ENCODE data around the gene RGS7.
A peak's percentile ranks its signal among the peaks of the same experiment; 100 is the strongest.
"Not testable (repeated sequence)": the region's sequence is repeated elsewhere in the genome, so short reads cannot be mapped to it uniquely, and the experiment has no call there.

RGS7 gene

DNA sequence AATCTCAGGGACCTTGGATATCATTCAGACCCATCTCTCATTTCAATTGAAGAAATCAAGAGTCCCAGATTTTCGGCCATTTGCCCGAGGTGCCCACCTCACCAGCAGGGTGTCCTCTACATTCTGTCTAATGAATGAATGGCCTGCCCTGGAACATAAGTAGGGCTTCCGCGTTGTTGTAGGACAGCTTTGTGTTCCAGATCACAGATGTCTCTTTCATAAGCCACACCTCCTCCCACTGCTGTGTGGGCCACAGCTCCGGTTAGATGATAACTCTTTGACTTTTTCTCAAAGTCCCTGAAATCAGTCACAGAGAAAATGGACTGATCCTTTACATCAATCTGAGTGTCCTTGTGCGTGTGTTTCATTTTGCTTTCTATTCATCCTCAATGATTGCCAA, 144.4 kb downstream of the RGS7 start:
- no peak for DNase-seq (ENCODE audit: low spot score)

DNA sequence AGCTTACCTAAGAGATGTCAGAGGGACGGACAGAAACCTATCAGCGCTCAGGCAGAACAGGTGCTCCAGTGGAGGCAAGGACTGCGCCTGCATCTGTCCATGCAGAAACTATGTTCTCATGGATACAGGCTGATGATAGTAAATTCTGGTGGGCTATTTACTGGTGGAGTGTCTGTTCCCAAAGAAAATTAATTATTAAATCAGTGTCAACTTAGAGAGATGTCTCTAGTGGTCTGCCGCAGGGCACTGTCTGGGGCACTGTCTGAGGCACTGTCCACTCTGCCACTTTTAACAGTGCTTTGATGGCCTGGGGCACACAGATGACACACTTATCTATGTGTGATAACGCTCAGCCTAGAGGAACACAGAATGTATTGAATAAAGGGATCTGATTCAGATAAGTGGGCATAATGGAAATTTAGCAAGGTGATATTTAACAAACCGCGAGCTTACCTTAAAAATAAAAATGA, 148.1 kb downstream of the RGS7 start:
- DNase-seq (ENCODE audit: low spot score), result no peak

DNA sequence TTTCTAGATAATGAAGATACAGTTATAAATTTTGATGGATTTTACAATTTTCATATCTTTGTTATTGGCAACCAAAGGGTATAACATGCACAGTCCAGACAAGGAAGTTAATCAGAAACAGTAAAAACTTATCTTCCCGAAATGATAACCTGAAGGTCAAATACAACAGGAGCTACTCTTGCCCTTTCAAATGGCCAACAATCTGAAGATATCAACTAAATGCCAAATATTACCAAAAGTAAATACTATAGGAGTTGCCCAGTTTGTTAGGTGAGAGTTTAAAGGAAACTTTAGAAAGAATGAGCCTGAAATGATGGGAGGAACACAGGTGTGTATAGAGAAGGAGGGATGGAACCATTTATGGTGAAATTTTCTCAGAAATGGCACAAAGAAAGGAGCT, 153.2 kb downstream of the RGS7 start:
- DNase-seq (ENCODE audit: low spot score), result no peak

DNA sequence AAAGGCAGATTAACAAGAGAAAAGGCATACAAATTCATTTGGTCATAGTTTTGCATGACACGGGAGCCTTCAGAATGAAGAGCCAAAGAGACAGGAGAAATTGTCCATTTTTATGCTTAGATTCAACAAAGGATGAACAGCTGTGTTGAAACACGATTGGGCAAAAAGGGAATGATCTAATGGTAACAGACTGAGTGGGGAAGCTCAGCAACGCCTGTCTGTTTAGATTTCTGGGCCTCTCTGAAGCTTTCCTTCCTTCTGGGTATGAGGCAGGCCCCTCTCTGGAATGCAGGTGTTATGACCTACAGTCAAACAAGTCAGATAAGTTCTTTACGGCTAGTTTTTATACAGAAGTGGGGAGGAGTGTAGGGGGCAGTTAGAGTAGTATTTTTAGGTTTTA, 154.6 kb downstream of the RGS7 start:
- DNase-seq (ENCODE audit: low spot score), result no peak

DNA sequence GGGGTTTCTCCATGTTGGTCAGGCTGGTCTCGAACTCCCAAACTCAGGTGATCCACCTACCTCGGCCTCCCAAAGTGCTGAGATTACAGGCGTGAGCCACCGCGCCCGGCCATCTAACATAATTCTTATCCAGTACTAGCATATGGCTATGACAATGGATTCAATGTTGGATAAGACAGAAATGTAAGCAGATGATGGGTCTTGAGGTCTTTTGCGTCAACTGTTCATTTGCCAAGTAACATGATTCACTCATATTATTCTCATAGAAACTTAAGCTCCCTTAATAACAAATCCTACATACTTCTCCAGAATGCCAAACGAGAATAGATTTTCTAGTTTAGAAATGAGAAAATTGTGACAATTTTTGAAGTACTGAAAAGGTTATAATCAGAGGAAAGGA, 170.3 kb downstream of the RGS7 start:
- no peak for DNase-seq (ENCODE audit: low spot score)

DNA sequence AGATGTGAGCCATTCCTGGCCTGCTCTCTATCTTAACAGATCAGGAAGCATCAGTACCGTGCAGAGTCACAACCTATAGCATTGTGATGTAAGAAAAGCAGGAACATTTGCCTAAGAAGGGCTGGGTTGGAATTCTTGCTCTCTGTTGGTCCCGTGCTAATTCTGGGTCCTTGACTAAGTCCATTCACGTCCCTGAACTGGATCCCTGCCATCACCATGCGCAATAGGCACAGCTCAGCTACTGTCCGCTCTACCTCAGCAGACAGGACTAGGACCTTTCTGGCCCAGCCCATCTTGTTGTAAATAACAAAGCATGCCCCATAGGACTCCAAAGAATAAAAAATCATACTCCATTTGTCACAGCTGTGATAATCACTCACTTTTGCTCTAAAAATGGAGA, 175.0 kb downstream of the RGS7 start:
- no peak for DNase-seq (ENCODE audit: low spot score)

DNA sequence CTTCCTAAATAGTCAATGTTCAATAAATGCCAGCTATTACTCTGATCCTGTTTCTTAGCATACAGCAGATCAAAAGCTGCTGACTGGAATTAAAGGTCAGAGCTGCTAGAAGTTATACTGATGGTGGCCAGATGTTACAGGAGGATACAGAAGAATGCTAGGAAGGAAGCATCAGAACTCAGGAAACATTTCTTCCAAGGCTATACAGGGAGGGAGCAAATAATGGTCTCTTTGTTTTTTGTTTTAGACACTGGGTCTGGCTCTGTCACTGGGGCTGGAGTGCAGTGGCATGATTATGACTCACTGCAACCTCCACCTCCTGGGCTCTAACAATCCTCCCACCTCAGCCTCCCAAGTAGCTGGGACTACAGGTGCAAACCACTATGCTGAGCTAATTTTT, 175.5 kb downstream of the RGS7 start:
- DNase-seq (ENCODE audit: low spot score), result no peak

DNA sequence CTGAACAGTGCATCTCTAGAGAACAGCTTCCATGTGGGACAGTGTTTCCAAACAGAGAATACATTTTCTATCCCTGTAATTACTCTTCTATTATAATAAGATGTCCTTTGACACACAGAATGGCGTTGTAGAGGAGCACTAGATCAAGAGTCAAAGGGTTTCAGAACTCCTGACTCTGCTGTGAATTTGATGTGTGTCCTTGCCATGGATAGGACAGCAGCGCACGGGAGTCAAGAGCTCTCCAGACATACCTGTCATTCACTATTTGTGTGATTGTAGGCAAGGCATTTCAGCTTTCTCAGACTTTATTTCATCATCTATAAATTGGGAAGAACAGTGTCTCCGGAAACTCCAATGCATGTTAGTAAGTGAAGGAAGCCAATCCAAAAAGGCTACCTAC, 176.4 kb downstream of the RGS7 start:
- DNase-seq (ENCODE audit: low spot score), result no peak

DNA sequence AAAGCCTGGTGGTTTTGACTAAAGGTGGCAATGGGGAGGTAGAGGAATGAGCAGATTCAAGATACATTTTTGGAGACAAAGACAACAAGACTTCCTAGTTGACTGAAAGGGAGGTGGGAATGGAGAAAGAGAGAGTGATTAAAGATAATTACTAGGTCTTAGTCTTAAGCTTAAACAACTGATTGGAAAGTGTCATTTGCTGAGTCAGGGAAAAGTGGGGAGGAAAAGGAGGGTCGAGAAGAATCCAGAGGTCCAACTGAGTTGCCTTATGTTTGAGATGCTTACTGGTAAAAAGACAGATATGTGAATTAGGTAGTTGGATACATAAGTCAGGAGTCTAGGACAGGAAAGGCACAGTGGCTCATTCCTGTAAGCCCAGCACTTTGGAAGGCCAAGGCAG, 179.3 kb downstream of the RGS7 start:
- no peak for DNase-seq (ENCODE audit: low spot score)

DNA sequence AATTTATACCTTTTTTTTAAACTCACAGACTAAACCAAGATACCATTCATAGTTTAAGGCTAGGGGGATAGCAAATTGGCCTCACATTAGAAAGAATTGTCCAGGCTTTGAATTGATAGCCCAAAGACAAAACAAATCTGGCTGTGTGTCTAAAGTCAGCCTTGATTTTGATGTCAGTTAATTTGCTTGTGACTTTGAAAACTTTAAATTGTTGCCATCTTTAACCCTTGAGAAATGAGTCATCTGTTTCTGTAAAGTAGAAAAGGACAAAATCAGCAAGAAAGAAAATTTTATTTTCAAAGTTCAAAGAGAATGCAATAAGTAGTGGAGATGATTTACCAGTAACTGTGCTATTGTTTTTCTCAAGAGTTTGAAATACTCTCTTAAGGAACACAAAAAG, 184.5 kb downstream of the RGS7 start:
- DNase-seq (ENCODE audit: low spot score), result no peak

DNA sequence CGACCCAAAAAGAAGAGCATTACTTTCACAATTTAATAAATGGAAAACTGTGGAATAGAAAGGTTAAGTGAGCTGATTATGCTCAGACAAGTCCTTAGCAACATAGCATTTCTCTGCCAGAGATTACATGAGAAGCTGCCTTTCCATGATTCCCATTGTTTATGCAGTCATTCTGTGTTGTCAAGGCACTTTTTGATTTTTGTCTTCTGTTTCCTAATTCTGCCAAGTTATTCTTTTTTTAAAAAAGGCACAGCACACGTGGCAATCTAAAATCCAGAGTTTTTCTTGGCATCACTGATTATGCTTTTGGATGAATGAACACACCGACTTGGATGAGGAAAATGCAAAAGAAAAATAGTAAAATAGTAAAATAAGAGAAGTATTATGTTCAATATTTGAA, 185.0 kb downstream of the RGS7 start:
- DNase-seq (ENCODE audit: low spot score), result no peak

DNA sequence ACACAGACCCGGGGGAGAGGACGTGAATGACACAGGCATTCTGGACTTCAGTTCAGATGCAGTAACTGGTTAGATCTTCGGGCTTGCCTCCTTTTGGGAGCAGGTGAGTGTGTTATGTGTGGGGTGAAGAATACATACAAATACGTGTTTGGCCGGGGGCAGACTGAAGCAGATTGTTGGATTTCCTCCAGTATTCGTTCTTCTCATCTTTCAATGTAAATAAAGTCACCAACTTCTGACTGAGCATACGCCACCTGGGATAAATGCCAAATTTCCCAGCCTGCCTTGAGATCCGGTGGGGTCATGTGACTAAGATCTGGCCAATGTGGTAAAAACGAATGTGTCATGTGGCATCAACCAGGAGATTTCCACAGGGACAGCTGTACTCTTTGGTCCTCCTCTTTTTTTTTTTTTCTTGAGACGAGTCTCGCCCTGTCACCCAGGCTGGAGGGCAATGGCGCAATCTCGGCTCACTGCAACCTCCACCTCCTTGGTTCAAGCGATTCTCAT, 189.8 kb downstream of the RGS7 start:
- DNase-seq (ENCODE audit: low spot score), result no peak

DNA sequence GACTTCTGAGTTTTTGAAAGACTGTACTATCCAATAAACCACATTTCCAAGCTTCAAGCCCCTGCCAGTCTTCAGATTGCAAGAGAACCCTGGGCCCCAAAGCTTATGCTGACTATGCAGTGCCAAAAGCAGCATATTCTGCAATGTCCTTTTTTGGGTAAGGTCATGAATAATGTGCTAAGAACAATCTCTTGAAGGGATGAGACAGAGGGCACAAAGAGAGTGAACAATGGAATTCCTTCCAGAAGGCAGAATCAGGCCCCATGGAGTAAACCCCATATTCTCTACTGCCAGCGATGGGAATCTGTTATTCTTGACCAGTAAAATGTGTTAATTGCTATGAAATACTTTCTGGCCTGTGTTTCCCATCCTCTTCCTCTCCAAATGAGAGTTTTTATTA, 190.4 kb downstream of the RGS7 start:
- no peak for DNase-seq (ENCODE audit: low spot score)

DNA sequence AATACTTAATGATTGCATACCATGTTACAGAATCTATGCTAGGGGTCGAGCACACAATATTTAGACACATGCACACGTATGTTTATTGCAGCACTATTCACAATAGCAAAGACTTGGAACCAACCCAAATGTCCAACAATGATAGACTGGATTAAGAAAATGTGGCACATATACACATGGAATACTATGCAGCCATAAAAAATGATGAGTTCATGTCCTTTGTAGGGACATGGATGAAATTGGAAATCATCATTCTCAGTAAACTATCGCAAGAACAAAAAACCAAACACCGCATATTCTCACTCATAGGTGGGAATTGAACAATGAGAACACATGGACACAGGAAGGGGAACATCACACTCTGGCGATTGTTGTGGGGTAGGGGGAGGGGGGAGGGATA, 191.7 kb downstream of the RGS7 start:
- DNase-seq (ENCODE audit: low spot score), result not testable (repeated sequence)

DNA sequence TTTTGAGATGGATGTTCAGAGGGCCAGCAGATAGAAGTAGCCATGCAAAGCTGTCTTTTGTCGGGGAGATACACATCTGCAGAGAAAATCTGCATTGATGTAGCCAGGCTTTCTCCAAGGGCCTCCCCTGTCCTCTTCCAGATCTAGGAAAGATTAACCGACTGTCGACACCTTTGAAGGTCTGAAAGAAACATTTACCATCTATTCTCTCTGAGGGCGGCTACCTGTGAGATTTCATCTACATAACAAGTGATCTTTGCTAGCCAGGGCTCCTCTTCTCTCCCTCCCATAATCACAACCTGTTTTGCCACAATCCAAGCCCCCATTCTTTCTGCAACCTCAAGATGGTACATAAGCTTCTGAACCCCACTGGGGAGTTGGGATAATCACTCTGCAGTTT, 193.6 kb downstream of the RGS7 start:
- DNase-seq (ENCODE audit: low spot score), result no peak

DNA sequence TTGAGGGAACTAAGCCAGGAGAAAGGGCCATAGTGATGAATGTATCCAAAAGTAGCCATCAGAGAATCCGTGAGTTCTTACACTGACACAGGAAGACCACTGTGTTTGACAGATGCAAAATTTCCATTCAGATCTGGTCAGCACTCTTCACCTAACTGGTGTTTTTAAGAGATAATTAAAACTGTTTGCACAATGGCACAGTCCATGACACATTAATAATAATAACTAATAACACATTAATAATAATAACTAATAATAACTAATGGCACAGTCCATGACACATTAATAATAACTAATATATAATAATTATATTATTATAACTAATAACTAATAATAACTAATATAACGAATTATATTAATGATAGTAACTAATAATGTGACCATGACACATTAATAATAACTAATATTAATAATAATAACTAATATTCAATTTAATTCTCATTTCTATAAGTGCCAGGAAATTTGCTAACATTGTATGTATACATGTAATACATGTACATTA, 195.8 kb downstream of the RGS7 start:
- no peak for DNase-seq (ENCODE audit: low spot score)

DNA sequence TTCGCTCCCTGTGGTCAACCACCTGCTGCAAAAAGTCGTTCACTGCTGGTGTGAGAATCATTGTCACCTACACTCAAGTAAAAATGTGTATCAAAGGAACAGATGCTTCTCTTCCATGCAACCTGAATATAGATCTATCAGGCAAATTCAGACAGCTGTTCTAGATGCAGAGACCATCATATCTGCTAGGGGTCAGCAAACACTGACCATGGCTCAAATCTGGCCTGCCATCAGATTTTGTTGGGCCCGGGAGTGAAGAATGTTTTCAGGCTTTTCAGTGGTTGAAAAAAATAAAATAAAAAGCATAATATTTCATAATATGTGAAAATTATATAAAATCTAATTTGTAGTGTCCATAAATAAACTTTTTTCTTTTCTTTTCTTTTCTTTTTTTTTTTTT, 199.6 kb downstream of the RGS7 start:
- no peak for DNase-seq (ENCODE audit: low spot score)

DNA sequence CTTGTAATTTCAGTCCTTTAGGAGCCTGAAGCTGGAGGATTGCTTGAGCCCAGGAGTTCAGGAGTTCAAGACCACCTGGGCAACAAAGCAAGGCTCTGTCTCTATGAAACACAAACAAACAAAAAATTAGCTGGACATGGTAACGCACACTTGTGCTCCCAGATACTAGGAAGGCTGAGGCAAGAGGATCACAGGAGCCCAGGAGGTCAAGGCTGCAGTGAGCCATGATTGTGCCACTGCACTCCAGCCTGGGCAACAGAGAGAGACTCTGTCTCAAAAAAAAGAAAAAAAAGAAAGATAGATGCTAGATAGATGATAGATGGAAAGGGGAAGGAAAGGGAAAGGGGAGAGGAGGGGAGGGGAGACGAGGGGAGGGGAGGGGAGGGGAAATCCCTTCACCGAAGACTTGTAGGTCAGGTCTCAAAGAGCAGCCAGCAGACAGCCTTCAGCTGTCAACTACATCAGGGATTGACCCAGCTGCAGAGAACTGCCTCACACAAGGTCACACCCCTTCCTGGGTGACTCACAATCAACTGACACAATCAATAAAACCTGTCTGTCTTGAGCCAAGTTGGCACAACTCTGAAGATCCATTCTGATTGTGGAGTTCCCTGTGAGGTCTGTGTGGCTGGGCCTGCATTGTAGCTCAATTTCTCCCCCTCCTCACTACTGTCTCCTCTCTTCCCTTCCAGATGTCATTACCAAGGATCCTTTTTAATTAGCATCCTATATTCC, 200.6 kb downstream of the RGS7 start:
- DNase-seq (ENCODE audit: low spot score), result peak; percentile 9

DNA sequence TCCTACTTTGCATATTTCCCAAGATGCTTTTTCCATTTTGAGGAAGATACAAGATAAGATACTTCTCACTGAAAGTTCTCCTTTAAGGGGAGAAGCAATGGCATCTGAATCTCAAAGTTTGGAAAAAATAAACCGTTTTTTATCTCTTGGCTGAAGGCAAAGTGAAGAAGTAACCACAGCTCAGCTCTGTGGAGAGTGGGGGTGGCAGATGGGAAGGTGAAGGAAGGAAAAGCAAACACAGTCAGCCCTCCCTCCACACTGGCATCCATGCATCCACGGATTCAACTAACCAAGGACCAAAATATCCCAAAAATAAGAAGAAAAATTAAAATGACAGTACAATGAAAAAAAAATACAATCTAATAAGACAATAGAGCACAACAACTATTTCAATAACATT, 211.1 kb downstream of the RGS7 start:
- DNase-seq (ENCODE audit: low spot score), result no peak

DNA sequence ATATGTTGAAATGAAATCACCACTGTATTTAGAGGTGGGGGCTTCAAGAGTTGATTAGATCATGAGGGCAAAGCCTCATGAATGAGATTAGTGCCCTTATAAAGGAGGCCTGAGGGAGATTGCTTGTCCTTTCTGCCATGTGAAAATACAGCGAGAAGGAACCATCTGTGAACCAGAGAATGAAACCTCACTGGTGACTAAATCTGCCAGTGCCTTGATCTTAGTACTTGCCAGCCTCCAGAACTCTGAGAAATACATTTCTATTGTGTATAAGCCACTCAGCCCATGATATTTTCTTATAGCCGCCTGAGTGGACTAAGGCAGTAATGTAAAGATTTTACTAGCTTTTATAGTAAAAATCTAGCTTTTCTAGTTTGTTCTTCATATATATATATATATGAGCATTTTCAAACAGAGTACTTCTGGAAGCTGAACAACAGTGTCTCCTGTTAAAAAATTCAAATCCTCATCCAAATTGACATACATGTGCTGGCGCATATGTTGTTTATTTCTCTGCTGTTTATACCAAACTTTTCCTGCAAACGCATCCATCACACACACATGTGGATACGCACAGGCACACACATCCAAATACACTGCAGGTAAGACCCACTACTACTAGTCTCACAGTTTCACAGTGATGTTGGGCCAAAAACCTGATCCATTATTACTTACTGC, 213.1 kb downstream of the RGS7 start:
- no peak for DNase-seq (ENCODE audit: low spot score)

DNA sequence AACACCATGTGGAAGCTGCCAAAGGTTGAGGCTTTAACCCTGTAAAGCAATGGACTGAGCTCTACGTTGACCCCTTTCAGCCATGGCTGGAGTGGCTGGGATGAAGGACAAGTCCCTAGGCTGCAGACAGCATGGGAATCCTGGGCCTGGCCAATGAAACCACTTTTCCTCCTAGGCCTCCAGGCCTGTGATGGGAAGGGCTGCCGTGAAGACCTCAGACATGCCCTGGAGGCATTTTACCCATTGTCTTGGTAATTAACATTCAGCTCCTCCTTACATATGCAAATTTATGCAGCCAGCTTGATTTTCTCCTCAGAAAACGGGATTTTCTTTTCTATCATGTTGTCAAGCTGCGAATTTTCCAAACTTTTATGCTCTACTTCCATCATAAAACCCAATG, 214.5 kb downstream of the RGS7 start:
- no peak for DNase-seq (ENCODE audit: low spot score)

DNA sequence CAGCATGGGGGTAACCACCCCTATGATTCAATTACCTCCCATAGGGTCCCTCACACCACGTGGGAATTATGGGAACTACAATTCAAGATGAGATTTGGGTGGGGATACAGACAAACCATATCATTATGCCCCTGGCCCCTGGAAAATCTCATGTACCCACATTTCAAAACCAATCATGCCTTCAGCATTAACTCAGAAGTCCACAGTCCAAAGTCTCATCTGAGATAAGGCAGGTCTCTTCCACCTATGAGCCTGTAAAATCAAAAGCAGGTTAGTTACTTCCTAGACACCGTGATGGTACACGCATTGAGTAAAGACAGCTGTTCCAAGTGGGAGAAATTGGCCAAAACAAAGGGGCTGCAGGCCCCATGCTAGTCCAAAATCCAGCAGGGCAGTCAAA, 215.4 kb downstream of the RGS7 start:
- DNase-seq (ENCODE audit: low spot score), result not testable (repeated sequence)

DNA sequence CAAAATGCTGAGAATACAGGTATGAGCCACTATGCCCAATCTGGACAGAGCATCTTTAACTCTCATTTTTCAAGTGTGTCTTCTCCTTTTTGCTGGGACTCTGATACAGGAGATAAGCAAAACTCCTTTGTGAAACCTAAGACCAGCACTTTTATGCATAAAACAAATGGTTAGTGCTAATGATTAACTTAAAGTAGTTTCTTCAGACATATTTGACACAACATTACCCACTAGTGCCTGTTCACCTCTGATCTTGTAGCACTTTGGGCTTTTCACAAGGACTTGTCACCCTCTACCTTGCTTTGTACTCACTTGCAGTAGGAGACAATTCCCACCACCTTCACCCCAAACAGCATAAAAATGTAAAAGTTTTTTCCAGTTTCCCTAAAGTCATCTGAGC, 216.3 kb downstream of the RGS7 start:
- DNase-seq (ENCODE audit: low spot score), result no peak

DNA sequence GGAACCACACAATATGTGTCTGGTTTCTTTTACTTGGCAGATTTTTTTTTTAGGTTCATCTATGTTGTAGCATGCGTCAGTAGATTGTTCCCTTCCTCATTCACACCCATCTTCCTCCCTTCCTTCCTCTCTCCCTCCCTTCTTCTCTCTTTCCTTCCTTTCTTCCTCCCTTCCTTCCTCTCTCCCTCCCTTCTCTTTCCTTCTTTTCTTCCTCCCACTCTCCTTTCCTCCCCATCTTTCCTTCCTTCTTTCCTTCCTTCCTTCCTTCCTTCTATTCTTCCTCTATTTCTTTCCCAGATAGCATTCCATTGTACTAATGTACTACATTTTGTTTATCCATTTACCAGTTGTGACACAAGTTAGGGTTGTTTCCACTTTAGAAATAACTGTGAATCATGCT, 218.0 kb downstream of the RGS7 start:
- DNase-seq (ENCODE audit: low spot score), result no peak
